Upper lobe of left lung (tissue), 4 donors: Measurements from ENCODE around the gene KSR2.

ENCODE experiments used
- CTCF ChIP-seq, 6 experiments: fragments of 450-650 bp in 4 of 6; fragments of 200-600 bp in 2 of 6; sonication (generic) in 2 of 6; IDR thresholded peaks; one replicate each; pipeline ENCODE4 v1.5.1; 2016 to 2019; ENCODE audit warnings: antibody characterized with exemption in 6 of 6
- EP300 ChIP-seq, 4 donors: sonication (generic); formaldehyde crosslinking; IDR thresholded peaks; one replicate each; pipeline ENCODE4 v1.5.1; 2017; ENCODE audit warnings: antibody characterized with exemption in 4 of 4, control low read depth in 2 of 4

GRCh38 chr12:117718141-117718540 is 250.6 kb downstream of the KSR2 start:
- TF ChIP-seq EP300 (IDR thresholded peaks at IDR 0.05) (no peak), CTCF (IDR thresholded peaks at IDR 0.05) (no peak)
